ENCODE measurements around the gene STXBP6.

STXBP6 gene

GRCh38 chr14:25080682-25081081, 30.7 kb upstream of the STXBP6 start:
- TF ChIP-seq POLR2AphosphoS5 (IDR thresholded peaks at IDR 0.05; ENCODE audit: low read depth, low read length) (no peak), POLR2A (IDR thresholded peaks at IDR 0.05; ENCODE audit: low read depth, low read length) (no peak), TAF1 (IDR thresholded peaks at IDR 0.05; ENCODE audit: borderline replicate concordance, low read depth, low read length) (no peak)
- FAIRE-seq (no peak), DNase-seq (ENCODE audit: insufficient read length) (no peak)

GRCh38 chr14:25079311-25079710, 29.4 kb upstream of the STXBP6 start:
- FAIRE-seq (no peak), DNase-seq (ENCODE audit: insufficient read length) (no peak)
- no peak for TF ChIP-seq TAF1 (IDR thresholded peaks at IDR 0.05; ENCODE audit: borderline replicate concordance, low read depth, low read length)
- no peak for TF ChIP-seq POLR2A (IDR thresholded peaks at IDR 0.05; ENCODE audit: low read depth, low read length)
- no peak for TF ChIP-seq POLR2AphosphoS5 (IDR thresholded peaks at IDR 0.05; ENCODE audit: low read depth, low read length)

GRCh38 chr14:25074099-25074685, 24.2 kb upstream of the STXBP6 start:
- no peak for FAIRE-seq
- DNase-seq (ENCODE audit: insufficient read length): no peak
- no peak for TF ChIP-seq TAF1 (IDR thresholded peaks at IDR 0.05; ENCODE audit: borderline replicate concordance, low read depth, low read length)
- TF ChIP-seq POLR2AphosphoS5 (IDR thresholded peaks at IDR 0.05; ENCODE audit: low read depth, low read length): no peak
- TF ChIP-seq POLR2A (IDR thresholded peaks at IDR 0.05; ENCODE audit: low read depth, low read length): no peak

GRCh38 chr14:25069879-25070278, 19.9 kb upstream of the STXBP6 start:
- no peak for FAIRE-seq
- no peak for DNase-seq (ENCODE audit: insufficient read length)
- TF ChIP-seq POLR2A (IDR thresholded peaks at IDR 0.05; ENCODE audit: low read depth, low read length) (no peak), POLR2AphosphoS5 (IDR thresholded peaks at IDR 0.05; ENCODE audit: low read depth, low read length) (no peak), TAF1 (IDR thresholded peaks at IDR 0.05; ENCODE audit: borderline replicate concordance, low read depth, low read length) (no peak)

DNA sequence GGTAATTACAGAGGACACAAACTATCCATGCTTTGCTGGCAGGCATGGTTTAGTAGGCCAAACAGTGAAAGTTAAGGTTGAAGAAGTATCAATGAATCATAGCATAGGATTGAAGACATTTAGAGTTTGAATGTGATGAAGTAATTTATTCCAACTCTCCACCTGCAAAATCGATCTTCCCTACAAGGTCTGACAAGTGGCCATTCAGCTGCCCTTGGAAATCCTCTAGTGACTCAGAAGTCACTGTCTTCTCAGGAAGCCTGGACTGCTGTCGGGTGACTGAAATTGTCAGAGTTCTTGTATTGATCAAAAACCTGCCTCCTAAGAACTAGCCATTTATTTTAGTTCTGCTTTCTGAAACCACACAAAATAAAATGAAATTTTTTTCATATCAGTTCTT, 17.7 kb upstream of the STXBP6 start:
- DNase-seq (ENCODE audit: insufficient read length) (no peak), FAIRE-seq (no peak)
- TF ChIP-seq POLR2AphosphoS5 (IDR thresholded peaks at IDR 0.05; ENCODE audit: low read depth, low read length) (no peak), POLR2A (IDR thresholded peaks at IDR 0.05; ENCODE audit: low read depth, low read length) (no peak), TAF1 (IDR thresholded peaks at IDR 0.05; ENCODE audit: borderline replicate concordance, low read depth, low read length) (no peak)

DNA sequence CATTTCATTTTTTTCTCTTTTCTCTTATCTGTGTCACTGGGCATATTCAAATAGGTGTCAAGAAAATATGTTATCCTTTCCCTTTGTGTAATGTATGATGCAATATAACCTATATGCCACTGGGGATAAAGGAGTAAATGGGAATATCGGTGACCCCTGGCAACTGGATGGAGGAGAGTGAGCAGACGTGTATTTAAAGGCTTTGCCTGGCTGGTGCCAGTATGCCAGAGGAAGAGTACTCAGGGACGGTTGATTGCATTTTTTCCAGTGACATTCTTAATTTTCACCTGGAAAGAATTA, 12.0 kb upstream of the STXBP6 start:
- TF ChIP-seq POLR2A (IDR thresholded peaks at IDR 0.05; ENCODE audit: low read depth, low read length): no peak
- no peak for TF ChIP-seq POLR2AphosphoS5 (IDR thresholded peaks at IDR 0.05; ENCODE audit: low read depth, low read length)
- TF ChIP-seq TAF1 (IDR thresholded peaks at IDR 0.05; ENCODE audit: borderline replicate concordance, low read depth, low read length): no peak
- FAIRE-seq: no peak
- no peak for DNase-seq (ENCODE audit: insufficient read length)

- FAIRE-seq (no peak), DNase-seq (ENCODE audit: insufficient read length) (no peak)
- TF ChIP-seq POLR2A (IDR thresholded peaks at IDR 0.05; ENCODE audit: low read depth, low read length) (no peak), POLR2AphosphoS5 (IDR thresholded peaks at IDR 0.05; ENCODE audit: low read depth, low read length) (no peak), TAF1 (IDR thresholded peaks at IDR 0.05; ENCODE audit: borderline replicate concordance, low read depth, low read length) (no peak)
Measured at GRCh38 chr14:25056688-25057078, 6.7 kb upstream of the STXBP6 start.

DNA sequence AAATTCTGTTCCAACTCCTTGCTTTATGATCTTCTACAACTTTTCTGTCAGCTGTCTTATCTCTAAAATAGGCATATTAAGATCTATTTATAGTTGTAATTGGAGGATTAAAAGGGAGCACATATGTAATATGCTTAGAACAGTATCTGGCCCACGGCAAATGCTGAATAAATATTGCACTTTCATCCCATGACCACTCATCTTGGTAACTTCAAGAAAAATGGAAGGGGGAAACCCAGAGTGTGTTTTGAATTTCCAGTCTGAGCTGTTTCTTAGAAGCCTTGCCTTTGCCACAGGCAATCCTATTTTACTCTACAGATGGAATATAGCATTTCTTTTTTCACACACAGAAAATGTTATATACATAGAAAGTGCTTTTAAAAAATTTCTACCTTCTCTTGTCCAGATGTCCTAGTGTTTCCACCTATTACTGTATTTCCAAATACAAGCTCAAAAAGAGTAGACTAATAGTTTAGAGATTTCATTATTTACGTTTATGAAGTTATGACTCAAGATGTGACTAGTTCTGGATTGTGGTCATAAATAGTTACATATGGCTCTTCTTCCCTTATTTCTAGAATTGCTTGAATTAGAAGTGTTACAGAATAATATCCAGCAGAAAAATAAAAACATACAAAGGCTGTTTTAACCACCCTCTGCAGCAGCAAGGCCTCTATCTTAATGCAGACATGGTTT, 6.2 kb upstream of the STXBP6 start:
- TF ChIP-seq POLR2AphosphoS5 (IDR thresholded peaks at IDR 0.05; ENCODE audit: low read depth, low read length) (no peak), POLR2A (IDR thresholded peaks at IDR 0.05; ENCODE audit: low read depth, low read length) (no peak), TAF1 (IDR thresholded peaks at IDR 0.05; ENCODE audit: borderline replicate concordance, low read depth, low read length) (no peak)
- DNase-seq (ENCODE audit: insufficient read length) (no peak), FAIRE-seq (no peak)

DNA sequence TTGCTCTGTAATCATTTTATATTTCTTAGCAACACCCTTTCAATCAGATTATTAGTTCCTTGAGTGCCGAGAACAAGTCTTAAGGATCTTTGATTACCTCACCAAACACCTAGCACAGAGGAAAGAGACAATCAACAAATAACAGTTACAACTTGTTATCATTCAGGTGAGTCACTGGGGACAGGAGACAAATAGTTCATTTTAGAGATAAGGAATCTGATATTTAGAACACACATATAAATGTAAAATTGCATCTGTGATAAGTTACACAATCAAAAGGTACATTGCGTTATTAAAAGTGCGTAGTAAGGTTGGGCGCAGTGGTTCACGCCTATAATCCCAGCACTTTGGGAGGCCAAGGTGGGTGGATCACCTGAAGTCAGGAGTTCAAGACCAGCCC, 5.1 kb upstream of the STXBP6 start:
- DNase-seq (ENCODE audit: insufficient read length) (no peak), FAIRE-seq (no peak)
- TF ChIP-seq POLR2AphosphoS5 (IDR thresholded peaks at IDR 0.05; ENCODE audit: low read depth, low read length) (no peak), POLR2A (IDR thresholded peaks at IDR 0.05; ENCODE audit: low read depth, low read length) (no peak), TAF1 (IDR thresholded peaks at IDR 0.05; ENCODE audit: borderline replicate concordance, low read depth, low read length) (no peak)

- TF ChIP-seq POLR2AphosphoS5 (IDR thresholded peaks at IDR 0.05; ENCODE audit: low read depth, low read length): no peak
- TF ChIP-seq TAF1 (IDR thresholded peaks at IDR 0.05; ENCODE audit: borderline replicate concordance, low read depth, low read length): no peak
- no peak for TF ChIP-seq POLR2A (IDR thresholded peaks at IDR 0.05; ENCODE audit: low read depth, low read length)
- DNase-seq (ENCODE audit: insufficient read length): no peak
- FAIRE-seq: no peak
Measured at GRCh38 chr14:25053585-25053984, 3.6 kb upstream of the STXBP6 start.

DNA sequence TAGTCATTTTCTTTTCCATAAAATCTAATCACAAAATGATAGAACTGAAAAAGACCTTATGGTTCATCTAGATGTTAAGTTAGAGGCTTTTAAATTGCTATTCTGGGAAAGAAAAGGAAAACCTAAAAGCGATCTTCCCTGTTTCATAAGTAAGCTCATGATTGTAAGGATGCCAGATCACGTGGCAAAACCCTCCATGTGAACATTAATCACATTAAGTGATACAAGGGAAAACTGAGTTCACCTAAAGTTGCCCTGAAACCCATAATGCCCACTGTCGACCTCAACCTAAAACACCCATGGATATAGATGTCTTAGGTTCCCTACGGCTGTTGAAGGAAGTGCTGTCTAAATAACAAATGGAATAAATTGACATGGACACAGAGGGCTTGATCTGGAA, 3.0 kb upstream of the STXBP6 start:
- FAIRE-seq (no peak), DNase-seq (ENCODE audit: insufficient read length) (no peak)
- no peak for TF ChIP-seq POLR2A (IDR thresholded peaks at IDR 0.05; ENCODE audit: low read depth, low read length)
- no peak for TF ChIP-seq TAF1 (IDR thresholded peaks at IDR 0.05; ENCODE audit: borderline replicate concordance, low read depth, low read length)
- TF ChIP-seq POLR2AphosphoS5 (IDR thresholded peaks at IDR 0.05; ENCODE audit: low read depth, low read length): no peak

- TF ChIP-seq POLR2A (IDR thresholded peaks at IDR 0.05; ENCODE audit: low read depth, low read length) (no peak), POLR2AphosphoS5 (IDR thresholded peaks at IDR 0.05; ENCODE audit: low read depth, low read length) (no peak), TAF1 (IDR thresholded peaks at IDR 0.05; ENCODE audit: borderline replicate concordance, low read depth, low read length) (no peak)
- no peak for DNase-seq (ENCODE audit: insufficient read length)
- no peak for FAIRE-seq
Measured at GRCh38 chr14:25052385-25052784, 2.4 kb upstream of the STXBP6 start.

All from GM12892 (cell line).